PC-3 (cell line): ENCODE data around the gene PLIN1. TPM values are rescaled to one million over a fixed set of nuclear protein-coding genes. Genes with fewer than 3 reads are reported as not detected.
A peak's percentile ranks its signal among the peaks of the same experiment; 100 is the strongest.
"Not testable (repeated sequence)": the region's sequence is repeated elsewhere in the genome, so short reads cannot be mapped to it uniquely, and the experiment has no call there.

Experiments
- ATAC-seq: fragments of 200-7000 bp; cut with Tn5 transposase; 2 replicates; pipeline ENCODE4 v1.9.1; 2020; ENCODE audit warnings: mild to moderate bottlenecking, moderate library complexity
- BruUV-seq: library from RNA; stranded (reverse); fragments of 400-500 nt; replicated peaks from 2 replicates; lab custom pipeline; 2021; lab: Mats Ljungman, UMichigan
- CTCF ChIA-PET: fragments of 300-600 bp; sonication (Branson Sonifier 250); formaldehyde crosslinking; loops from one replicate; lab custom pipeline; 2022; ENCODE audit warnings: antibody characterized with exemption; lab: Charles Lee
- POLR2A ChIA-PET: fragments of 300-600 bp; sonication (Branson Sonifier 250); formaldehyde crosslinking; loops from one replicate; lab custom pipeline; 2022; ENCODE audit warnings: antibody characterized with exemption; ENCODE audit not compliant: unreplicated experiment; lab: Charles Lee
- DNase-seq: peaks from one replicate; pipeline ENCODE4 v3.0.0-alpha.2; 2015
- H2AFZ ChIP-seq: fragments of 300-600 bp; sonication (generic); 2 replicates; pipeline ENCODE4 v1.6.0; 2016; ENCODE audit warnings: antibody characterized with exemption, low read length
- H3F3A ChIP-seq: fragments of 300-600 bp; sonication (generic); one replicate; pipeline ENCODE4 v1.6.0; 2017; ENCODE audit warnings: antibody characterized with exemption, low read length, control low read depth, mild to moderate bottlenecking; ENCODE audit not compliant: unreplicated experiment
- H3K27ac ChIP-seq: fragments of 300-600 bp; sonication (generic); 2 replicates; pipeline ENCODE4 v1.5.1; 2016; ENCODE audit warnings: mild to moderate bottlenecking, low read length
- H3K27me3 ChIP-seq: fragments of 300-600 bp; sonication (generic); 2 replicates; pipeline ENCODE4 v1.6.1; 2016; ENCODE audit warnings: low read length, mixed read lengths
- H3K36me3 ChIP-seq: fragments of 300-600 bp; sonication (generic); 2 replicates; pipeline ENCODE4 v1.6.1; 2016; ENCODE audit warnings: low read depth, mixed run types, low read length, mixed read lengths
- H3K4me1 ChIP-seq: fragments of 300-600 bp; sonication (generic); 2 replicates; pipeline ENCODE4 v1.5.1; 2016; ENCODE audit warnings: low read length; ENCODE audit not compliant: insufficient read depth
- H3K4me2 ChIP-seq: fragments of 300-600 bp; sonication (generic); 2 replicates; pipeline ENCODE4 v1.6.0; 2016; ENCODE audit warnings: low read length
- H3K4me3 ChIP-seq: fragments of 300-600 bp; sonication (generic); 2 replicates; pipeline ENCODE4 v1.5.1; 2016; ENCODE audit warnings: mild to moderate bottlenecking, low read length, mixed read lengths
- H3K79me2 ChIP-seq: fragments of 300-600 bp; sonication (generic); 2 replicates; pipeline ENCODE4 v1.6.1; 2017; ENCODE audit warnings: low read length, mixed read lengths
- H3K9ac ChIP-seq: fragments of 300-600 bp; sonication (generic); 2 replicates; pipeline ENCODE4 v1.6.0; 2016; ENCODE audit warnings: mild to moderate bottlenecking, low read length
- H3K9me2 ChIP-seq: fragments of 300-600 bp; sonication (generic); replicated peaks from 2 replicates; pipeline ENCODE4 v1.6.1; 2016; ENCODE audit warnings: mixed run types, low read length, mixed read lengths
- H3K9me3 ChIP-seq: fragments of 300-600 bp; sonication (generic); 2 replicates; pipeline ENCODE4 v1.6.1; 2016; ENCODE audit warnings: low read length, mixed read lengths
- H4K20me1 ChIP-seq: fragments of 300-600 bp; sonication (generic); 2 replicates; pipeline ENCODE4 v1.6.1; 2016; ENCODE audit warnings: low read length, mixed read lengths
- EZH2 ChIP-seq: fragments of 300-600 bp; sonication (generic); IDR thresholded peaks from one replicate; pipeline ENCODE4 v1.6.1; 2017; ENCODE audit warnings: antibody characterized with exemption, mild to moderate bottlenecking, low read length; ENCODE audit not compliant: unreplicated experiment
- EZH2phosphoT487 ChIP-seq: fragments of 300-600 bp; sonication (generic); IDR thresholded peaks from 2 replicates; pipeline ENCODE4 v1.6.1; 2018; ENCODE audit warnings: mild to moderate bottlenecking, antibody characterized with exemption, low read length, borderline replicate concordance
- intact Hi-C: fragments of 100-400 bp; cut with micrococcal nuclease; formaldehyde crosslinking; loops from 2 replicates; pipeline ENCODE4 v1.9.0; 2023
- total RNA-seq: library from RNA; depleted of rRNA; stranded (reverse); fragments of >200 nt; gene quantifications from 2 replicates; pipeline ENCODE4 v1.2.3, GENCODE V29; 2014
- TF ChIP-seq, protein P1 (sequence below): fragments of 300-600 bp; sonication (generic); conservative IDR thresholded peaks from 2 replicates; pipeline ENCODE4 v1.5.1; 2017; ENCODE audit warnings: antibody characterized with exemption, low read depth, mild to moderate bottlenecking, low read length

The PLIN1 gene
- total RNA-seq, 1 experiment from 2014 or later, result 1.0 TPM

DNA sequence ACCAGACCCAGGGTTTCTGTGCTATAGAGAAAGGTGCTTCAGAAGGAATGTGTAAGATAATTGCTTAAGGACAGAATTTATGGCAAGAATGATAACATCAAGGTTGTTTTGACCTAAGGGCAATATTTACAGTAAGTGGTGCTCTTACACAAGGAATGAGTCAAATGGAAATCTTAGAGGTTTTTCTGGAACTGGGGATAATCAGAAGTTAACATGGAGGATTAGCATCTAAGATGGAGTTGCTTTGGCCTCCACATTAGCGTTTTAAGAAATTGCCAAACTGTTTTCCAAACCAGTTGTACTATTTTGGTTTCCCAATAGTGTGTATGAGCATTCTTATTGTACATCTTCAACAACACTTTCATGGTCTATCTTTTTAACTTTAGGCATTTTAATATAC lies 14.5 kb upstream of the PLIN1 start:
- no peak overlapping the region for H3K9ac ChIP-seq
- H3K4me1 ChIP-seq, result peaks cover 9% of the 10 kb centered on the region
- ATAC-seq, result no peak
- intact Hi-C loops, result no loop called here
- no peaks in the 10 kb centered on the region for H3F3A ChIP-seq
- no peaks in the 10 kb centered on the region for H3K27me3 ChIP-seq
- peak; percentile 23 for DNase-seq
- no peaks in the 10 kb centered on the region for H3K9me3 ChIP-seq
- no peak overlapping the region for H3K4me3 ChIP-seq
- H2AFZ ChIP-seq, result no peak overlapping the region
- no TSS peak for BruUV-seq
- CTCF ChIA-PET, result no interaction called here
- H3K27ac ChIP-seq, result no peak overlapping the region
- H3K36me3 ChIP-seq, result no peaks in the 10 kb centered on the region
- POLR2A ChIA-PET, result no interaction called here
- TF ChIP-seq EZH2phosphoT487 (no peak), EZH2 (no peak)
- TF ChIP-seq, protein P1, sequence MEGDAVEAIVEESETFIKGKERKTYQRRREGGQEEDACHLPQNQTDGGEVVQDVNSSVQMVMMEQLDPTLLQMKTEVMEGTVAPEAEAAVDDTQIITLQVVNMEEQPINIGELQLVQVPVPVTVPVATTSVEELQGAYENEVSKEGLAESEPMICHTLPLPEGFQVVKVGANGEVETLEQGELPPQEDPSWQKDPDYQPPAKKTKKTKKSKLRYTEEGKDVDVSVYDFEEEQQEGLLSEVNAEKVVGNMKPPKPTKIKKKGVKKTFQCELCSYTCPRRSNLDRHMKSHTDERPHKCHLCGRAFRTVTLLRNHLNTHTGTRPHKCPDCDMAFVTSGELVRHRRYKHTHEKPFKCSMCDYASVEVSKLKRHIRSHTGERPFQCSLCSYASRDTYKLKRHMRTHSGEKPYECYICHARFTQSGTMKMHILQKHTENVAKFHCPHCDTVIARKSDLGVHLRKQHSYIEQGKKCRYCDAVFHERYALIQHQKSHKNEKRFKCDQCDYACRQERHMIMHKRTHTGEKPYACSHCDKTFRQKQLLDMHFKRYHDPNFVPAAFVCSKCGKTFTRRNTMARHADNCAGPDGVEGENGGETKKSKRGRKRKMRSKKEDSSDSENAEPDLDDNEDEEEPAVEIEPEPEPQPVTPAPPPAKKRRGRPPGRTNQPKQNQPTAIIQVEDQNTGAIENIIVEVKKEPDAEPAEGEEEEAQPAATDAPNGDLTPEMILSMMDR, result no peak
- no peak overlapping the region for H3K4me2 ChIP-seq
- peaks cover 17% of the 10 kb centered on the region for H3K79me2 ChIP-seq
- H4K20me1 ChIP-seq, result no peaks in the 10 kb centered on the region
- no peaks in the 10 kb centered on the region for H3K9me2 ChIP-seq

DNA sequence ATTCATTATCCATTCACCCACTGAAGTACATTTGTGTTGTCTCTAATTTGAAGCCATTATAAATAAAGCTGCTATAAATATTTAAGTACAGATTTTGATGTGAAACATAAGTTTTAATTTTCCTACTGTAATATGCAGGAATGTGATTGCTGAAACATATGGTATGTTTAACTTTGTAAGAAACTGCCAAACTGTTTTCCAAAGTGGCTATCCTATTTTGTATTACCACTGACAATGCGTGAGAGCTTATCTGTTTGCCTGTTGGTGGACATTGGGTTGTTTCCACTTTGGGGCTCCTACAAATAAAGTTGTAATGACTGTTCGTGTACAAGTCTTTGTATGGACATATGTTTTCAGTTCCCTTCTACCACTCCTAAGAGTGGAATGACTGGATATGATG lies 13.9 kb upstream of the PLIN1 start:
- Histone ChIP-seq H3K27ac (no peak overlapping the region), H4K20me1 (no peaks in the 10 kb centered on the region), H3F3A (no peaks in the 10 kb centered on the region), H3K9ac (no peak overlapping the region), H3K4me1 (peaks cover 9% of the 10 kb centered on the region), H3K79me2 (peaks cover 17% of the 10 kb centered on the region), H2AFZ (no peak overlapping the region), H3K9me3 (no peaks in the 10 kb centered on the region), H3K4me3 (no peak overlapping the region), H3K27me3 (no peaks in the 10 kb centered on the region), H3K4me2 (no peak overlapping the region), H3K36me3 (no peaks in the 10 kb centered on the region), H3K9me2 (no peaks in the 10 kb centered on the region)
- intact Hi-C loops, result no loop called here
- no TSS peak for BruUV-seq
- ChIA-PET POLR2A (interaction anchor here (0.6 kb wide), 1 partner anchor 30 kb away, joined by 8 read pairs; no protein-coding TSS in a partner anchor), CTCF (no interaction called here)
- no peak for TF ChIP-seq EZH2phosphoT487
- TF ChIP-seq EZH2, result no peak
- TF ChIP-seq, protein P1, result no peak
- DNase-seq (no peak), ATAC-seq (no peak)

DNA sequence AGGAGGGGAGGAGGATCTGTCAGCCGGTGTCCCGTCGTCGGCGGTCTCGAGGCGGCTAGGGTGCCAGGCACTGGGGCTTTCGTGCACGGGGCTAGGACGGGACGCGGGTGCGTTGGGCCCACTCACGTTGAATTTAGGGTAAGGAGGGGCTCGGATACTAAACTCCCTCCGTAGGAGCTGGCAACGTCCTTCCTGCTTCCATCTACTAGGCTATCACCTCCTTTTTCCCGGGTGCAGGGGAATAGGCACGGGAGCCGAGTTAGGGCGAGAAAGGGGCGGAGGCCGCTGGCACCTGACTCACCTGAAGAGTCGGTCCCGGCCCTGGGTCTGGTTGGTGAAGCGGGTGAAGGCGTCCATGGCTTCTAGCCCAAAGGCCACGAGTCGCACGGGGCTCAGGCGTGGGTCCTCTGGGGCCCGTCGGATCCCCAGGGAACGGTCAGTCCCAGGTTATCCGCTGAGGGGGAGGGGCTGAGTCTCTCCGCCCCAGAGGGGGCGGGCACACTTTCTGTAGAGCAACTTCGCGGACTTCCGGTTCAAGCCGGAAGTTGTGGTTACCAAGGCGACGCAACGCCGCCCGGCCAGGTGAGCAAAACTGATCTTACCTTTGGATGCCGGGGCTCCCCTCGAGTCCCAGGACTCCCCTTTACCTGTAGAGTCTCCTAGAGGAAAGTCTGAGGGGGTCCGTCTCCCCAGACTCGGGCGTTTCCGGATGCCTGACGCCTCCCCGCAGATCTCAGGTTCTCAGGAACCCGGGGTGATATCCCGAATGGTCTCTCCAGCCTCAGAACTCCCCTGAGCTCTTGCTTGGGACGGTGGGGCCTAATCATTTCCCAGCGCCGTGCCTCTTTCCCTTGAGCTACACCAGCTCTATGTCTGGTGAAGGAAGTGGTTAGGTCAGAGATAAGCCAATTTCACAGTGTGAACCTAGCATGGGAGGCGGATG lies 11.4 kb upstream of the PLIN1 start, which contains the start of the genes PEX11A and WDR93:
Gene PEX11A (minus strand): TSS at position 479 of the 943 bp plus-strand sequence. CDS start 122 bp downstream, at position 357.
Gene WDR93 (plus strand): TSS at position 536 of the 943 bp plus-strand sequence. CDS start 10,936 bp downstream, outside the sequence.
- Histone ChIP-seq H3K4me1 (peaks cover 12% of the 10 kb centered on the region), H3K4me2 (peak within 1 kb of the TSS; percentile 91), H4K20me1 (no peaks in the 10 kb centered on the region), H3K27ac (no peak within 1 kb of the TSS), H3K4me3 (peak within 1 kb of the TSS; percentile 94), H3K36me3 (no peaks in the 10 kb centered on the region), H3K9me3 (no peaks in the 10 kb centered on the region), H3K79me2 (peaks cover 20% of the 10 kb centered on the region), H3K9me2 (no peaks in the 10 kb centered on the region), H2AFZ (peak within 1 kb of the TSS; percentile 95), H3K9ac (peak within 1 kb of the TSS; percentile 70), H3F3A (no peaks in the 10 kb centered on the region), H3K27me3 (no peaks in the 10 kb centered on the region)
- peak; percentile 94 for ATAC-seq
- intact Hi-C loops, result no loop called here
- POLR2A ChIA-PET, result no interaction called here
- peak; percentile 82 for DNase-seq
- TSS peak; percentile 83 for BruUV-seq
- CTCF ChIA-PET, result interaction anchor here (0.6 kb wide), 1 partner anchor 222 kb away, joined by 3 read pairs; the partner anchor contains the start of gene ARPIN
- TF ChIP-seq, protein P1, result no peak
- TF ChIP-seq EZH2phosphoT487 (no peak), EZH2 (no peak)

DNA sequence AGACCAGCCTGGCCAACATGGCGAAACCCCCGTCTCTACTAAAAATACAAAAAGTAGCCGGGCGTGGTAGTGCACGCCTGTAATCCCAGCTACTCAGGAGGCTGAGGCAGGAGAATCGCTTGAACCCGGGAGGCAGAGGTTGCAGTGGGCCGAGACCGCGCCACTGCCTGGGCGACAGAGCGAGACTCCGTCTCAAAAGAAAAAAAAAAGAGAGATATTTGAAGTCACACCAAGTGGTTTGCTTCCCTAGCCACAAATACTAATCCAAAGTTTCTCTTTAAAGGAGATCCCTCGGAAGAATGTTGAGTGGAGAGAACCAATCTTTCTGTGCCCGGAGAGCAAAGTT lies 10.7 kb upstream of the PLIN1 start:
- POLR2A ChIA-PET, result not testable (repeated sequence)

More for the DNA sequence above, 10.7 kb upstream of the PLIN1 start:
- H3F3A ChIP-seq, H3K9me3 ChIP-seq, H3K27me3 ChIP-seq, H3K36me3 ChIP-seq, H4K20me1 ChIP-seq, H3K27ac ChIP-seq, DNase-seq, H3K9me2 ChIP-seq, ATAC-seq, BruUV-seq: not testable (repeated sequence)
- peak overlapping the region; percentile 70 for H3K9ac ChIP-seq
- H3K4me1 ChIP-seq, result peaks cover 12% of the 10 kb centered on the region
- peak overlapping the region; percentile 94 for H3K4me3 ChIP-seq
- peak overlapping the region; percentile 95 for H2AFZ ChIP-seq
- peaks cover 20% of the 10 kb centered on the region for H3K79me2 ChIP-seq
- peak overlapping the region; percentile 91 for H3K4me2 ChIP-seq
- intact Hi-C loops, result loop anchor here (2.0 kb wide), 1 partner anchor 27 kb away; no protein-coding TSS in a partner anchor
- CTCF ChIA-PET, result interaction anchor here (0.6 kb wide), 1 partner anchor 223 kb away, joined by 3 read pairs; the partner anchor contains the start of gene ARPIN
